AG09309 (cell line): ENCODE data around the gene MED13.

Experiments used
- DNase-seq: peaks from one replicate; pipeline ENCODE4 v3.0.0-alpha.2; 2010; ENCODE audit warnings: low read depth
- H3K4me3 ChIP-seq: 2 replicates; pipeline ENCODE4 v1.5.1; 2011; ENCODE audit warnings: mild to moderate bottlenecking, low read depth, low read length, moderate library complexity; ENCODE audit not compliant: control insufficient read depth
- CTCF ChIP-seq: IDR thresholded peaks from 2 replicates; pipeline ENCODE4 v1.5.1; 2011; ENCODE audit warnings: mild to moderate bottlenecking, low read depth, low read length, inconsistent platforms; ENCODE audit not compliant: insufficient read depth, control insufficient read depth; ENCODE audit errors: missing control alignments

MED13 gene, protein sequence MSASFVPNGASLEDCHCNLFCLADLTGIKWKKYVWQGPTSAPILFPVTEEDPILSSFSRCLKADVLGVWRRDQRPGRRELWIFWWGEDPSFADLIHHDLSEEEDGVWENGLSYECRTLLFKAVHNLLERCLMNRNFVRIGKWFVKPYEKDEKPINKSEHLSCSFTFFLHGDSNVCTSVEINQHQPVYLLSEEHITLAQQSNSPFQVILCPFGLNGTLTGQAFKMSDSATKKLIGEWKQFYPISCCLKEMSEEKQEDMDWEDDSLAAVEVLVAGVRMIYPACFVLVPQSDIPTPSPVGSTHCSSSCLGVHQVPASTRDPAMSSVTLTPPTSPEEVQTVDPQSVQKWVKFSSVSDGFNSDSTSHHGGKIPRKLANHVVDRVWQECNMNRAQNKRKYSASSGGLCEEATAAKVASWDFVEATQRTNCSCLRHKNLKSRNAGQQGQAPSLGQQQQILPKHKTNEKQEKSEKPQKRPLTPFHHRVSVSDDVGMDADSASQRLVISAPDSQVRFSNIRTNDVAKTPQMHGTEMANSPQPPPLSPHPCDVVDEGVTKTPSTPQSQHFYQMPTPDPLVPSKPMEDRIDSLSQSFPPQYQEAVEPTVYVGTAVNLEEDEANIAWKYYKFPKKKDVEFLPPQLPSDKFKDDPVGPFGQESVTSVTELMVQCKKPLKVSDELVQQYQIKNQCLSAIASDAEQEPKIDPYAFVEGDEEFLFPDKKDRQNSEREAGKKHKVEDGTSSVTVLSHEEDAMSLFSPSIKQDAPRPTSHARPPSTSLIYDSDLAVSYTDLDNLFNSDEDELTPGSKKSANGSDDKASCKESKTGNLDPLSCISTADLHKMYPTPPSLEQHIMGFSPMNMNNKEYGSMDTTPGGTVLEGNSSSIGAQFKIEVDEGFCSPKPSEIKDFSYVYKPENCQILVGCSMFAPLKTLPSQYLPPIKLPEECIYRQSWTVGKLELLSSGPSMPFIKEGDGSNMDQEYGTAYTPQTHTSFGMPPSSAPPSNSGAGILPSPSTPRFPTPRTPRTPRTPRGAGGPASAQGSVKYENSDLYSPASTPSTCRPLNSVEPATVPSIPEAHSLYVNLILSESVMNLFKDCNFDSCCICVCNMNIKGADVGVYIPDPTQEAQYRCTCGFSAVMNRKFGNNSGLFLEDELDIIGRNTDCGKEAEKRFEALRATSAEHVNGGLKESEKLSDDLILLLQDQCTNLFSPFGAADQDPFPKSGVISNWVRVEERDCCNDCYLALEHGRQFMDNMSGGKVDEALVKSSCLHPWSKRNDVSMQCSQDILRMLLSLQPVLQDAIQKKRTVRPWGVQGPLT (N-terminal part only)

DNA sequence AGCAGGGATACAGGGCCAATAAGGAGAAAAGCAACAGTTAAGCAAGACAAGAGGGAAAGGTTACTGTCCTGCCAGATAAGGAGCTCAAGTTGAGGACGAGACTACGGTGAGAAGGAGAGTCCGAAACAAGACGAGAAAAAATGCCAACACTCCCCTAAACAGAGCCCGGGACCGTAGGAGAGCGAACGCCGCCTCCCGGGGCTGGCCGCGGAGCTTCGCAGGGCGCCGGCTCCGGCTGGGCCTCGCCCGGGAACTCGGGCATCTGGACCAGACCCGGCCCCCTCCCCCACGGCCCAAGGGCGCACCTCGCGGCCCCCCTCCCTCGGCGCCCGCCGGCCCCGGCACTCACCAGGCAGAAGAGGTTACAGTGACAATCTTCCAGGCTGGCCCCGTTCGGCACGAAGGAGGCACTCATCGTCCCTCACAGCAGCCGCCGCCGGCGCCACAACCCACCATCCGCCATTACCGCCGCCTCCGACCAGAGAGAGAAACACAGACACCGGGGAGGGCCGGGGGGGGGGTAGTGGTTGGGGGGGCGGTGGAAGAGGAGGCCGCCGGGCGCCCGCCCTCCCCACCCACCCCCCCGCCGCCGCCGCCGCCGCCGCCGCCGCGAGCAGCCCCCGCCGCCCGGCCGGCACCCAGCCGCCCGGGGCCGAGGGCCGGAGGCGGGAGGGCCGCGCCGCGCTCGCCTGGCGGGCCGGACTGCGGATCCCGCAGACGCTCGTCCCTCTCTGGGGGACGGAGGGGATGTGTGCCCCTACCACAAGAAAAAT is at the start of gene MED13:
Gene MED13, minus strand, starts transcription at position 488 of the 773 bp plus-strand sequence. Its CDS starts 73 bp downstream, at position 415.
- TF ChIP-seq CTCF: no peak
- H3K4me3 ChIP-seq: peak within 1 kb of the TSS; percentile 89
- DNase-seq: no peak

GRCh38 chr17:62112229-62112628 is 47.2 kb upstream of the MED13 start:
- DNase-seq: no peak
- no peak for TF ChIP-seq CTCF
- no peak overlapping the region for H3K4me3 ChIP-seq

GRCh38 chr17:62111562-62112171 is 46.6 kb upstream of the MED13 start:
- H3K4me3 ChIP-seq: no peak overlapping the region
- no peak for TF ChIP-seq CTCF
- DNase-seq: no peak

GRCh38 chr17:62110923-62111484 is 45.9 kb upstream of the MED13 start:
- no peak overlapping the region for H3K4me3 ChIP-seq
- no peak for DNase-seq
- no peak for TF ChIP-seq CTCF

GRCh38 chr17:62109924-62110323 is 44.8 kb upstream of the MED13 start:
- no peak for DNase-seq
- H3K4me3 ChIP-seq: no peak overlapping the region
- TF ChIP-seq CTCF: no peak
